Stimulated activated CD8-positive, alpha-beta memory T cell treated with anti-CD3 and anti-CD28 coated beads, Interleukin-4, amount 100 ng/mL, for 4 hours (primary cell): ENCODE results near the gene PANX2.

Experiments used
- DNase-seq, 2 donors: peaks; one replicate each; pipeline ENCODE4 v3.0.0-alpha.2; 2020; ENCODE audit warnings: low read depth in 2 of 2, low spot score in 1 of 2

Gene PANX2

DNA sequence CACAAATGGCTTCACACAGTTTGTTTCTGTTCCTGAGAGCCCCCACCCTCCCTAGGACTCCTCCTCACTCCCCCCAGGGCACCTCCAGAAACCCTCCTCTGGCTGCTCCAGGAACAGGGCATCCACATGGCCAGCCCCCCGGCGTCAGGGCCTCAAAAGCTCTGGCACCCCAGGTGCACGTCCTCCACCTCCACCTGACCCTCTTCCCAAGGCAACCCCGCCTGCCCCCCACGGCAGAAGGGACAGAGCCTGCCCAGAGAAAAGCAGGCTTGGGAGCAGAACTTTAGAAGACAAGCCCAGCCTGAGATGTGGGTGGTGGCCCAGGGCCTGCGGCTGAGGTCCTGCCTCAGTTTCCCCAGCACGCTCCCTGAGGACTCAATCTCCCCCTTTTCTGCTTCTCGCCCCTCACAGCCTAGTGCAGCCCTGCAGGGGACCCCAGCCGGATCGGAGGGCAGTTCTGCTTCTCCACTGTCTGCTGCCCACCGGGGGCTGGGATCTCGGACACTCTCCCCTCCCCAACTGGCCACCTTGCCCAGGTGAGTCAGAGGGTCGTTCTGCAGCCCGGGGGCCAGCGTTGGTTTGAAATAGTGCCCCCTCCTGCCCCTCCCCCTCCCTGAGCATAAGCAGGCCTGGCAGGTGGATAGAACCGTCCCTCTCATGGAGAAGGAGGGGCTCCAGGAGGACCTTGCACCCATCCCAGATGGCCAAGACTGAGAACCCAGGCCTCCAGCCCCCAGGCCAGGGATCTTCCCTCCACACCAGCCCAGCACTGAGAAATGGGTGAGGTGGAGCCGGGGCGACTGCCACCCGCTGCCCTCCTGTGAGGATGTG, 12.8 kb downstream of the PANX2 start:
- DNase-seq: no peak

DNA sequence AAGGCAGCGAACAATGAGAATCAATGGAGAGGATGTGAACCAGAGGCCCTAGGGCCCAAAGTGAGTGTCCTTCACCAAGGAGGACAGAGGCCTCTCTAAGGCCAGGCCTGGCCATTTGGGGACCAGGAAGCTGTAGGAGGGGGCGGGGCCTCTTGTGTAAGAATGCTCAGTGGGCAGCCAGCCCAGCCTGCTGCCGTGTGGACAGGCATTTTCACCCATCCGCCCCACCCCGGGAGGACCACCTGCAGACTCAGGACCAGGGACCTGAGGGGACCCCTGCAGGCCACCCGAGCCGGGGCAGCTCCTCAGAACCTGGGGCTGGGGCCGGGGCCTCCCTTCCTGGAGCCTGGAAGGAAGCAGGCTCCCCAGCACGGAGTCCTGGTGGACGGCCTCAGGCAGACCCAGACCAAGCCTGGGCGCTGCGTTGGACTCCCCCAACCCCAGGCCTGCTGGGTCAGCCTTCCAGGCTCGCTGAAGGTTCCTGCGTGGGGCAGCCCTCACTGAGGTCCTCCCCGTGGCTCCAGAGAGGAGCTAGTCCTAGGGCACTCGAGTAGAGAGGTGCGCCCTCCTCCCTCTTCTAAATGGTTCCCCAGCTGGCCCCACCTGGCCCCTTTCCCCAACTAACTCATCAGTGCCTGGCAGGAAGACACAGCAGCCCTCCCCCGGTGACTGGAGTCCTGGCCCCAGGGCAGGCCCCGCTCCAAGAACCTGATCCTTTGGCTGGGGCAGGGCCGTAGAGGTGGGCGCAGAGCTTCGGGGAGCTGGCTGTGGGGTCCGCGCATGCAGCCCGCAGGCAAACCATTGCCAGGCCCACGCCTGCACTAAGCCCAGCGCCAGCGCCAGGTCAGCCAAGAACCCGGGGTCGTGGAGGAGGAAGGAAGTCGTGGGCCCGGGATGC, 13.7 kb downstream of the PANX2 start:
- DNase-seq: no peak

DNA sequence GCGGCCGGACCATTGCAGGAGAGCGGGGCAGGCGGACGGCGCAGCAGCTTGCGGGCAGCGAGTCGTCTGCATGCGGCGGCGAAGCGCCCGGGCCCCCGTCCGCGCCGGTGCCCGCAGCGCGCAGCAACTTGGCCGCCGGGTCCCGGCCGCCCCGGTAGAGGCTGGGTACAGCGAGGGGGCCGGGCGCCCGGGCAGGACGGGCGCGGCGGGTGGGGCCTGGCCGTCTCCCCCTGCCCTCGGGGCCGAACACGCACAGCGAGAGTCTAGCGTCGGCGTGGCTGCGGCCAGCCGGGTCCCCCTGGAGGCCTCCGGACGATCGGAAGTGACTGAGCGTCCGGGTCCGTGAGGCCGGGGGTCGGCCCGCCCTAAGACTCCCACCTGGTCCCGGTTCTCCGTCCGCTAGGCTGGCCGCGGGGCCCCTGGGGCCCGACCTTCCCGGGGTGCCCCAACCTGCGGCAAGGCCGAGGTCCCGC, 14.4 kb downstream of the PANX2 start:
- no peak for DNase-seq

DNA sequence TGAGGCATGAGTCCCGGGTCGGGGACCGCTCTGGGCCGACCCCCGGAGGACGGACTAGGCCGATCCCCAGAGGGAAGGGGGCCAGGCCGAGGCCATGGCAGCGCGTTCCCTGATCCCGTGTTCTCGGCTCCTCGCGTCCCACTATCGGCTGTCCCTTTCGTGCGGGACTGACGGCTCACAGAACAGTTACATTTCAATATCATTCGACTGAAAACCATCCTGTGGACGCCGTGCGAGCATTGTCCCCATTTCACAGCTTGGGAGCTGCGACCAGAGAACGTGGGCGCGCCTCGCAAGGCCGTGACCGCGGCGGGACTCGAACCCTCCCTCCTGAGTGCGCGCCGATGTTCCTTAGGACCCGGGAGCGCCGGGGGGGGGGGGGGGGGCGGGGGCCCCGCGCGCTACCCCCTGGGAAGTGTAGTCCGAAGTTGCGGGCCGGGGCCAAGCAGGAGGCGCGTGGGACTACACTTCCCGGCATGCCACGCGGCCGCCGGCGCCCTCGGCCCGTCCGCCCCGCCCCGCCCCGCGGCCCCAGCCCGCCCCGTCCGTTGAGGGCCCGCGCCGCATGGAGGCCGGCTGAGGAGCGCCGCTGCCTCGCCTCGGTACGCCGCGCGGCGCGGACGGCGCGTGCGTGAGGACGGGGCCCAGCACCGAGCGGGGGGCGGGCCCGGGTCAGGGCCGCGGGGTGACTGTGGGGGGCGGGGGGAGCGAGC, 15.0 kb downstream of the PANX2 start, which contains the start of gene TRABD:
Gene TRABD (plus strand): TSS at position 539 of the 713 bp plus-strand sequence. CDS start 7,148 bp downstream, outside the sequence.
- DNase-seq: peak; percentile 60 to 79

DNA sequence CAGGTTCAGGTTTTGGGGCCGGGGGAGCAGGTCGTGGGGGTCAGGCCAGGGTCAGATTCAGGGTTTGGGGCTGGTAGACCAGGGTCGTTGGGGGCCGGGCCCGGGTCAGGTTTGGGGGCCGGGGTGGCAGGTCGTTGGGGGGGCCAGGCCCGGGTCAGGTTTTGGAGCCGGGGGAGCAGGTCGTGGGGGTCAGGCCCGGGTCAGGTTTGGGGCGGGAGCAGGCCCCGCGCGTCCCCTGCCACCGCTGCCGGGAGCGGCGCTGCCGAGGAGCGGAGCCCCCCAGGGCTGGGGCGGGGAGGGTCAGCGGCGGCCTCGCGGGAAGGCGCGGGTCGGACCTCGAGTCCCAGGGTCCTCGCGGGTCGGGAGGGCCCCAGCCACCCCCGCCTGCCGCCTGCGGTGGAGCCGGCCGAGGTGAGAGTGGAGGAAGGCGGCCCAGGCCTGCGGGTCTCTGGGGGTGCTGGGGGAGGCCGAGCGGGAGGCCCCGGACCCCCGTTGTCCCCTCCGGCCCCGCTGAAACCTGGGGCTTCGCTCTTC, 15.7 kb downstream of the PANX2 start:
- no peak for DNase-seq

DNA sequence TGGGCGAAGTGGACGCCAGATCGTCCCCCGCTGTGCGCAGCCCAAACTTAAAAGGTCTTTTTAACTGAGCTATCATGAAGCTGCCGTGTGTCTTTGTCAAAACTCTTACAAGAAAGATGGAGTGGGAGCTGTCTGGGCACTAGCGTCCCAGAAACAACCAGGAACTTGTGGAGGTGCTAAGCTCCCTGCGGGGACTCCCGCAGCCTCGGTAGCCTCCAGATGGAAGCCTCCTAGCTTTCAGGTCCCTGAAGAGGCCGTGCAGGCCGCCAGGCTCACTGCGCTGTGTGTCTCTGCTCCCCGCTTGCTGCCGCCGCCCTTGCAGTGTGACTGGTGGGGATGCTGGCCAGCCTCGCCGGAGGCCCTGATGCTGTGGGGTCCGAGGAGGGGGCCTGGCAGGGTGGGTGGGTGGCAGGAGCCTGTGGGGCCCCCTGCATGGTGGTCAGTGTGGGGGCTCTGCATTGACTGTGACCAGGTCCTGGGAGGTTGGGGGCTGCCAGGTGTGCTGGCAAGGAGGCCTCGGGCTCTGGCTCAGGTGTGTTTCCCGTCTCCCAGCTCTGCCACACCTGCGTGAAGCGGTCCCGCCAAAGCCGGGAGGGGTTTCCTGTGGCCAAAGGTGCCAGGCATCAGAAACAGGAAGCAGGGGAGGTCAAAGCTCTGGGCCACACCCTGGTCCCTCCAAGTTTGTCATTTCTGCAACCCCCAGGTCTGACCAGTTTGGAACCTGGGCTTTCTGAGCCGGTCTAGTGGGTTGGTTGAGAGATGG, 16.4 kb downstream of the PANX2 start:
- no peak for DNase-seq

DNA sequence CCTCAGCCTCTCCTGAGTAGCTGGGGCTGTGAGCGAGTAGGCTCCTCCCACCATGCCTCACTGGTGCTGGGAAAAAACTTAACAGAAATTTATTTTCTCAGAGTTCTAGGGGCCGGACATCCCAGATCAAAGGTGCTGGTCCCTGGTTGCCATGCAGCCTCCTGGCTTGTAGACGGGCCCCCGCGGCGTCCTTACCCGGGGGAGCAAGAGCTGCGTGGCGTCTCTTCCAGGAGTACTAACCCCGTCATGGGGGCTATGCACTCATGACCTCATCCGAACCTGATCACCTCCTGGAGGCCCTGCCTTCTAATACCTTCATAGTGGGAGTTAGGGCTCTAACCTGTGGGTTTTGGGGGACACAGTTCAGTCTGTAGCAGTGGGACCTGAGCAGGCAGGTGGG, 17.8 kb downstream of the PANX2 start:
- DNase-seq: no peak

DNA sequence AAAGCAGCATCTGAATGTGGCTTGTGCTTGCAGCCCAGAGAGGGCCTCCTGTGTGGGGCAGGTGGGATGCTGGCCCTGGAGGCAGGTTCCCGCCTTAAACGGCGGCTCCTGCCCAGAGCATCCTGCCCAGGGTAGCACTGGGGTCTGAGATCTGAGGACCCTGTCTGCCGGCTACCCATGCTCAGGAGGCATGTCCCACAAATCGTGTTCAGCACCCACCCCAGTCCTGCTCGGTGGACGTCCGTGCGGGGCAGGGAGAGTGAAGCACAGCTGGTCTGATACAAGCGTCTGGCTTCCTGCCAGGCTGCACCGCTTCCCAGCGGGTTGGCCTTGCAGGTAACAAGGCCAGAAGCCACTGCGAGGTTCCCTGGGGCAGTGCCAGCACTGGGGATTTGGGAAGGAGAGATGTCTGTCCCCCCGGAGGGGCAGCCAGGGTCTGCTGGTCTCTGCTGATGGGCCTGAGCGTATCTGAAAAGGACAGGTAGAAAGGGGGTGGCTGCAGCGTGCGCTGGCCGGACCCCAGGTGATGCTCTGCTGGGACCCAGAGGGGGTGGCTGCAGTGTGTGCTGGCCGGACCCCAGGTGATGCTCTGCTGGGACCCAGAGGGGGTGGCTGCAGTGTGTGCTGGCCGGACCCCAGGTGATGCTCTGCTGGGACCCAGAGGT, 18.8 kb downstream of the PANX2 start:
- no peak for DNase-seq

DNA sequence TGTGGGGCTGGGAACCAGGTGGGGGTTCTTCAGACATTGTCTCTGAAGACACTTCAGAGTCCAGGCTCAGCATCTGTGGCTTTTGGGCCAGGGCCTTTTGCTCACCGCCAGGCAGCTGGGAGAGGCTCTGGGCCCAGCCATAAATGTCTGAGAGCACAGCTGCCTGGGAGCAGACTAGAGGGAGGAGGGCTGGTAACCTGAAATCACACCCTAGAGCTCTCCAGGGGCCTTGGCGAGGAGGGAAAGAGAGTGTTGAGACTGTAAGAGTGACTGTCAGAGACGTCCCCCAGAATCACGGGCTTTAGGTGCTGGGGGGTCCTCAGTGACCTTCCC, 19.3 kb downstream of the PANX2 start:
- DNase-seq: no peak

DNA sequence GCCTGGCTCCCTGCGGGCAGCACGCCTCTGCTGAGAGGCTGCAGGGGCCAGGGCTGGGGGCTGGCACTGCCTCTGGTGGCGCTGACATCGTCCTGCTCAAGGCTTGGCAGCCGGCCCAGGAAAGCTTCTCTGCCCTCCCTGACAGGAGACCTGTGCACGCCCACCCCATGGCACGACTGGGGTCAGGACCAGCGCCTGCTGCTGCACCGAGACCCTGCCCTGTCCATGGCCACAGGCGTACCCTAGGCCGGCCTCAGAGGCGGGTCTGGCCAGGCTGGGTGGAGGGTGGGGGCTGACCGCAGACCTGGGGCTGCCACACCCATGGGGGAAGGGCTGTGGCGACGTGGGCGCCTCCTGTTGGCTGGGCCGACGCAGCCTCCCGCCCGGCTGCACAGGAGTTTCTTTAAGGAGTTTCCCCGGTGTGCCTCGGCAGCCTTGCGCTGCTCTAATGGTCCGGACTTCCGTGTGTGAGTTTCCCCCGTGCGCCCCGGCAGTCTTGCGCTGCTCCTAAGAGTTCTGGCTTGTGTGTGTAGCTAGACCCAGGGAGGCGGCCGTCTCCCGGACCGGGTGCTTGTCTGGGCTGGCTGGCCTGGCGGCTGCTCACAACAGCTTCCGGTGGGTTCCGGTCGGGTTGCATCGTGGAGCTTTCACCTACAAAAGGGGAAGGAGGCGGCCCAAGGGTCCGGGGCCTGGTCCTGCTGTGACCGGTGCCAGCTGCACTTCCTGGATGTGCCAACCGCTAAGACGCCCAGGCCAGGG, 19.8 kb downstream of the PANX2 start:
- peak; percentile 31 to 63 for DNase-seq

DNA sequence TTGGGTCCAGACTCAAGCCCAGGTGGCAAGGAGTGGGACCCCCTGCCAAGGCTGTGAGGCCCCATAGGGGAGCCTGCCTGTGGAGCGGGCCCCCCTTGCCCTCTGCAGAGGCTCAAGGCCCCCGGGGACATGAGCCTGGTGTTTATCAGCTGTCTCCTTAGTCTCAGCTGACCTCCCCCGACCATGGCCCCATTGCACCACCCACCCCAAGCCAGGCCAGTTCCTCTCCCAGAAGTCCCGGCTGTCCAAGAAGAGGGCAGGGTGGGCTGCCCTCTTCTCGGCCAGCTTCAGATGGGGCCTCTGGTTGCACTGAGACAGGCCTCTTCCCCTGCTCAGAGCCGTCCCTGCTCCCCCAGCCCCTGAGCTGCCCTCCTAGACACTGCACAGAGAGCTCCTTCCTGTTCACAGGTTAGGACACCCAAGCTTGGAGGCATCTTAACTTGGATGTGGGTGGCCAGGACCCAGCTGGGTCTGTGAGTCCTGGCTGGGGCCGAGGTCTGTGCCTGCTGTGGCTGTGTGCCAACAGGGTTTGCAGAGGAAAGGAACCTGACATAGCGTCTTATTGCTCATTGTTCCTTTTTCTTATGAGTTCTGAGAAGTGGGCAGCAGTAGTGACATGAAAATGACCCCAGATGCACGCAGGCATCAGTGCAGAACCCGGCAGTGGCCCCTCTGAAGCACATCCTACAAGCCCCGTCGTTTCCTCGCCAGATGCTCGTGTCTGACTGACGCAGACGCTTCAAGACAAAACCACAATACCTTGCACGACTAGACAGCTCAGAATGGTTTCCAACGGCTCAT, 20.6 kb downstream of the PANX2 start:
- DNase-seq: peak; percentile 38 to 60

DNA sequence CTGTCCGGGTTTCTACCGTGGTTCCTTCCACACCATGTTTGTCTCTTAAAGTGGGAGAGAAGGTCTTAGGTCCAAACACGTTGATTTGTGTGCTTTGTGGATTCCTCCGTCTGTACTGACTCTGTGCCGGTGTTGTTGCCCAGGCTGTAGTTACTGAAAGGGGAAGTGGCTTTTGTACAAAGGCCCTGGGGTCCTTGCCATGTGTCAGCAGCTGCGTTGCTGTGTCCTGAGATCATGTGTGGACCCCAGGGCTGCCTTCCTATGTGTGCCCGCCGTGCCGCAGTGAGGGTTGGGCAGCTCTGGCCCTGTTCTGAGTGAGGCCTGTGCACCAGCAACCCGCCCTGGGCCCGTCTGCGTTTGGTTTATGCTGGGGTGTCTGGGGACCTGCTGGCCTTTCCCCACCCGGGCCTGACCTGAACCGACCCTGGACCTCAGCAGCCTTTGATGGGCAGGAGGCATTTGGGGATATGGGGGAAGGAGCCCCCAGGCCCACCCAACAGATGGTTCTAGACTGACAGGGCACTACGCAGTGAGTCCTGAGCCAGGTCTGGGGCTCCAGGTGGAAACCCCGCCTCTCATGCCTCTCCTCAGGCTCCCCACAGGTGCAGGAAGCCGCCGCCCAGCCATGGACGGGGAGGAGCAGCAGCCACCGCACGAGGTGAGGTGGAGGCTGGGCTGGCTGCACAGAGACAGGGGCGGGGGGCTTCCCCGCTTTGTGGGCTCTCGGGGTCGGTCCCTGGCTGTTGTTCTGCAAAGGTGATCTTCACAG, 22.1 kb downstream of the PANX2 start:
- DNase-seq: no peak

DNA sequence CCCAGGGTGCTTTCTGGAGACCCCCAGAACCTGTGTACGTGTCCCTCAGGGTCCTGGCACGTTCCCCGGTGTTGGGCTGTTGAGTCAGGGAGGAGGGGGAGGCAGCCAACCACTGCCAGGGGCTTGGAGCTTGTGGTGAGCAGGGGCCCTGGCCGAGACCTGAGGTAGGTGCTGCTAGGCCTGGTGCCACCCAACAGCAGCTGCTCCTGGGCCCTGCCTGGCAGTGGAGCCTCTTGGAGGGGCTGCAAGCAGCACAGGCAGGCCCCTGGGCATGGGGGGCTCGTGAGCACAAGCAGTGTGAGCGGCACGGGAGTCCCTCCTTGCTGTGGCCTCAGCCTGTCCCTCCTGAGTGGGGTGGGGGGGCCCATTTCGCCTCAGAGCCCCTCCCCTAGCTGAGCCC, 23.1 kb downstream of the PANX2 start:
- DNase-seq: no peak

DNA sequence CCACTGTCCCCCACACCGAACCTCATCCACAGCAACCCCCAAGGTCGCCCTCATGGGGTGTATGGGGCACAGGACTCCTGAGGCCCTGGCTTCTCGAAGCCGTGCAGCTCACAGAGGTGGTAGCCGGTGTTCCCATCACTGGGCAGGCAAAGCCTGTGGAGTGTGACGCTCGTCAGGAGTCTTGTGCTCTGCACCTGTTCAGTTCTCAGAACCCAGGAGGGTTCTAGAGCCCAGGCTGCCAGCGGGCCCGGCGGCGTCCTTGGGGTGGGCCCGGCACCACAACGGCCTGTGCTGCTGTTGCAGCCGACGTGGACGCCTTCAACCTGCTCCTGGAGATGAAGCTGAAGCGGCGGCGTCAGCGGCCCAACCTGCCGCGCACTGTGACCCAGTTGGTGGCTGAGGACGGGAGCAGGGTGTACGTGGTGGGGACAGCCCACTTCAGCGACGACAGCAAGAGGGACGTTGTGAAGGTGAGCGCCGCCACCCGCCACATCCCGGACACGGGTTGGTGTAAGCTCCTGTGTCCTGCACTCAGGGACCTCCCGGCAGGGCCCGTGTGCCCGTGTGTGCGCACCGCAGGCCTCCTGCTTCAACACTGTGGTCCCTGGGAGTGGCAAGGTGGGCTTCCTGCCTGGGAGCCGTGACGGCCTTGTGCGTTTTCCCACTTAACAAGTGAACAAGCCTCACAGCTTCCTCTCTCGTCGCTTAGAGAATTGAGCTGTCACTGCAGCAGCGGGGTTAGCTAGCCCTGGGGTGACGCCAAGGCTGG, 23.7 kb downstream of the PANX2 start:
- no peak for DNase-seq

DNA sequence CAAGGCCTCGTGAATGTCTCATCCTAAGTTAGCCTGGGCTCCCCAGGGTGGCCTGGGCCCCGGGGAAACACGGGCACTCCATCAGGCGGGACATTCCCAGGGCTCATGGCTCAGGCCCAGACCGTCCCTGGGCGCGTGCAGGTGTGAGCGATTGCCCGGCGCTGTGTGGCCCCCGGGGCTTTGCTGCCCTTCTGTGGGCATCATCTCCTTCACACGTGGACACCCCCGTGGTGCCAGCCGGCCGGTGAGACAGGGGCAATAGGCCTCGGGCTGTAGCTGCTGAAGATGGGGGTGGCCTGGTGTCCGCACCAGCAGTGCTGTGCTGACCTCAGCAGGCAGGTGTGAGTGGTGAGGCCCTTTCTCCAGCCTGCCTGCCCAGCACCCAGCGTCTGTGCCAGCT, 25.7 kb downstream of the PANX2 start:
- DNase-seq: no peak

DNA sequence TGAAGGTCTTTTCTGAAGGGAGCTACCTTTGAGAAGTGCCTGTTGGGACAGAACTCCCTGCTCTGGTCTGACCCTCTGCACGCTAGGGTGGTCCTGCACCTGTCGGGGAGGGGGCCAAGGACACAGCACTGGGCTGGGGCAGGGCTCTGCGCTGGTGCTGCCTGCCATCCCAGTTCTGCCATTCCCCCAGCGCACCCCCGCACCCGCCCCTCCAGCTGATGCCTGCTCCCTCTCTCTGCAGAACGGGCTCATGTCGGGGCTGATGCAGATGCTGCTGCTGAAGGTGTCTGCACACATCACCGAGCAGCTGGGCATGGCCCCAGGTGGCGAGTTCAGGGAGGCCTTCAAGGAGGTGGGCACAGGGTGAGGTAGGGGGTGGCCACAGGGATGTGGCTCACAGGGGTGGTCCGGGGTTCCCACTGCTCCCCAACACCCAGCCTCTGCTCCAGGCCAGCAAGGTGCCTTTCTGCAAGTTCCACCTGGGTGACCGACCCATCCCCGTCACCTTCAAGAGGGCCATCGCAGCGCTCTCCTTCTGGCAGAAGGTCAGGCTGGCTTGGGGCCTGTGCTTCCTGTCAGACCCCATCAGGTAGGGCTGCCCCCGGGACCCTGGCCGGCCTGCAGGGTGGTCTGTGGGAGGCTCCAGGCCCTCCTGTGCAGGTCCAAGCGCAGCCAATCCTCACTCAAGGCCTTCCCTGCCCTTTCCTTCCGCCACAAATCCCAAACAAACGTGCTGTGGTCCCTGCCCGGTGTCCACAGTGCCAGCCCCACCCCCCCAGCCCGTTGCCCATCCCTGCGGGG, 26.7 kb downstream of the PANX2 start:
- DNase-seq: no peak
